ENCODE data around the gene CEP112. TPM values are rescaled to one million over a fixed set of nuclear protein-coding genes. Genes with fewer than 3 reads are reported as not detected.

The CEP112 gene
- total RNA-seq, 4 donors from 2014 or later = 1.1 to 12.9 (median 9.1) TPM

GRCh38 chr17:65727832-65728231 is 464.1 kb downstream of the CEP112 start:
- H3K9me3 ChIP-seq = no peaks in the 10 kb centered on the region
- TF ChIP-seq POLR2A (IDR thresholded peaks at IDR 0.05) (no peak), EP300 (IDR thresholded peaks at IDR 0.05; ENCODE audit: low read depth) (no peak), CTCF (IDR thresholded peaks at IDR 0.05) (no peak), POLR2AphosphoS5 (IDR thresholded peaks at IDR 0.05) (no peak)
- no peak for DNase-seq
- WGBS, 2 donors (ENCODE audit: low coverage in 1 of 2) = 33 to 42% methylated on average over 2 of the region's 2 CpGs
- intact Hi-C loops (cut with DNase I; ENCODE audit: low total_unique reads) (no loop called here), in situ Hi-C loops (cut with MboI; ENCODE audit: low pct_ligation_motif_present in 1 of 4, low pct_unique_long_range_greater_than_20kb in 1 of 4, low sequenced_read_pairs in 3 of 4) (no loop called here)
- H3K27ac ChIP-seq = no peak overlapping the region
- H3K36me3 ChIP-seq = no peaks in the 10 kb centered on the region
- peaks cover 0 to 19% (median 3%) of the 10 kb centered on the region in 4 donors for H3K4me1 ChIP-seq
- no peak overlapping the region for H3K4me3 ChIP-seq
- H3K27me3 ChIP-seq = no peaks in the 10 kb centered on the region

DNA sequence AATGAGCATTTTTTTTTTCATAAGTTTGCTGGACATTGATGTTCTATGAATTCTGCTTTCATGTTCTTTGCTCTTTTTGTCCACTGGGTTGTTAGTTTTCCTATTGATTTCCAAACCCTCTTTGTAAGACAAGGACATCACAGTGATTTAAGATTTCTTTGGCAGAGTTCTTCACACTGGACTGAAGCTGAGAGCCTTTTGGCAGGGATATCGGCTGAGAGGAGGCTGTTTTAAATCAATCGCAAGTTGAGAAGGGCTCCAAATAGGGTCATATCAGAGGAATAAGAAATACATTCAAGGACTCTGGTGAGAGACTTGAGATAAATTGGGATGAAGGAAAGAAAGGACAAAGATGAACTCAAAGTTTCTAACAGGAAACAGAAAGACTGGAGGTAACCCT is 464.7 kb downstream of the CEP112 start:
- Histone ChIP-seq H3K4me3 (no peak overlapping the region), H3K27ac (no peak overlapping the region), H3K9me3 (no peaks in the 10 kb centered on the region), H3K4me1 (peaks cover 0 to 19% (median 2%) of the 10 kb centered on the region in 4 donors), H3K36me3 (no peaks in the 10 kb centered on the region), H3K27me3 (no peaks in the 10 kb centered on the region)
- WGBS, 2 donors (ENCODE audit: low coverage in 1 of 2) = 84 to 85% methylated on average over 2 of the region's 2 CpGs
- TF ChIP-seq EP300 (IDR thresholded peaks at IDR 0.05; ENCODE audit: low read depth) = no peak
- TF ChIP-seq POLR2A (IDR thresholded peaks at IDR 0.05) = no peak
- TF ChIP-seq CTCF (IDR thresholded peaks at IDR 0.05) = no peak
- no peak for TF ChIP-seq POLR2AphosphoS5 (IDR thresholded peaks at IDR 0.05)
- intact Hi-C loops (cut with DNase I; ENCODE audit: low total_unique reads) (no loop called here), in situ Hi-C loops (cut with MboI; ENCODE audit: low pct_ligation_motif_present in 1 of 4, low pct_unique_long_range_greater_than_20kb in 1 of 4, low sequenced_read_pairs in 3 of 4) (no loop called here)
- no peak for DNase-seq

GRCh38 chr17:65723431-65724151 is 468.3 kb downstream of the CEP112 start:
- intact Hi-C loops (cut with DNase I; ENCODE audit: low total_unique reads) = no loop called here
- Histone ChIP-seq H3K4me3 (no peak overlapping the region), H3K27me3 (no peaks in the 10 kb centered on the region), H3K36me3 (no peaks in the 10 kb centered on the region), H3K27ac (no peak overlapping the region), H3K4me1 (peaks cover 0 to 19% (median 2%) of the 10 kb centered on the region in 4 donors), H3K9me3 (no peaks in the 10 kb centered on the region)
- in situ Hi-C loops (cut with MboI; ENCODE audit: low pct_ligation_motif_present in 1 of 4, low pct_unique_long_range_greater_than_20kb in 1 of 4, low sequenced_read_pairs in 3 of 4) = no loop called here
- no peak for TF ChIP-seq POLR2AphosphoS5 (IDR thresholded peaks at IDR 0.05)
- no peak for TF ChIP-seq EP300 (IDR thresholded peaks at IDR 0.05; ENCODE audit: low read depth)
- TF ChIP-seq POLR2A (IDR thresholded peaks at IDR 0.05) = no peak
- 32 to 45% methylated on average over 5 of the region's 5 CpGs for WGBS, 2 donors (ENCODE audit: low coverage in 1 of 2)
- DNase-seq = no peak

- TF ChIP-seq CTCF (IDR thresholded peaks at IDR 0.05) (no peak), EP300 (IDR thresholded peaks at IDR 0.05; ENCODE audit: low read depth) (no peak)
- DNase-seq = no peak
- WGBS, 2 donors (ENCODE audit: low coverage in 1 of 2) = 62 to 78% methylated on average over 3 of the region's 3 CpGs
- Histone ChIP-seq H3K27ac (no peak overlapping the region), H3K4me3 (no peak overlapping the region), H3K9me3 (no peaks in the 10 kb centered on the region), H3K36me3 (no peaks in the 10 kb centered on the region), H3K27me3 (no peaks in the 10 kb centered on the region), H3K4me1 (peaks cover 0 to 7% (median 1%) of the 10 kb centered on the region in 4 donors)
- intact Hi-C loops (cut with DNase I; ENCODE audit: low total_unique reads) (no loop called here), in situ Hi-C loops (cut with MboI; ENCODE audit: low pct_ligation_motif_present in 1 of 4, low pct_unique_long_range_greater_than_20kb in 1 of 4, low sequenced_read_pairs in 3 of 4) (no loop called here)
These were observed 473.3 kb downstream of the CEP112 start for GRCh38 chr17:65718601-65719000.
